Type B pancreatic cell (in vitro differentiated cells): ENCODE results near the gene ADARB2. TPM values are rescaled to one million over a fixed set of nuclear protein-coding genes. Genes with fewer than 3 reads are reported as not detected.

Experiments used
- DNase-seq: peaks from one replicate; pipeline ENCODE4 v3.0.0; 2021; ENCODE audit warnings: mixed read lengths; ENCODE audit not compliant: unreplicated experiment; ENCODE audit errors: extremely low spot score
- H3K27ac Mint-ChIP-seq: 2 replicates; pipeline ENCODE4 v1.8.0; 2021; ENCODE audit warnings: mild to moderate bottlenecking, mixed read lengths
- H3K27me3 Mint-ChIP-seq: 2 replicates; pipeline ENCODE4 v1.8.0; 2021; ENCODE audit warnings: mixed read lengths
- H3K36me3 Mint-ChIP-seq: 2 replicates; pipeline ENCODE4 v1.8.0; 2021; ENCODE audit warnings: mixed read lengths
- H3K4me1 Mint-ChIP-seq: one replicate; pipeline ENCODE4 v1.8.0; 2021; ENCODE audit warnings: mixed read lengths; ENCODE audit not compliant: unreplicated experiment
- H3K4me3 Mint-ChIP-seq: 2 replicates; pipeline ENCODE4 v1.8.0; 2021; ENCODE audit warnings: mild to moderate bottlenecking, mixed read lengths
- H3K9me3 Mint-ChIP-seq: 2 replicates; pipeline ENCODE4 v1.8.0; 2021; ENCODE audit warnings: mixed read lengths
- total RNA-seq: library from RNA; stranded (reverse); gene quantifications from 2 replicates; pipeline ENCODE4 v1.2.1, GENCODE V29; 2021; ENCODE audit warnings: low replicate concordance
- TF ChIP-seq, protein P1 (sequence below): fragments of 200-600 bp; sonication (generic); conservative IDR thresholded peaks from 2 replicates; pipeline ENCODE4 v1.5.0; 2021; ENCODE audit warnings: antibody characterized with exemption, mild to moderate bottlenecking

Gene ADARB2
- total RNA-seq, 1 donor from 2014 or later: 4.9 TPM

DNA sequence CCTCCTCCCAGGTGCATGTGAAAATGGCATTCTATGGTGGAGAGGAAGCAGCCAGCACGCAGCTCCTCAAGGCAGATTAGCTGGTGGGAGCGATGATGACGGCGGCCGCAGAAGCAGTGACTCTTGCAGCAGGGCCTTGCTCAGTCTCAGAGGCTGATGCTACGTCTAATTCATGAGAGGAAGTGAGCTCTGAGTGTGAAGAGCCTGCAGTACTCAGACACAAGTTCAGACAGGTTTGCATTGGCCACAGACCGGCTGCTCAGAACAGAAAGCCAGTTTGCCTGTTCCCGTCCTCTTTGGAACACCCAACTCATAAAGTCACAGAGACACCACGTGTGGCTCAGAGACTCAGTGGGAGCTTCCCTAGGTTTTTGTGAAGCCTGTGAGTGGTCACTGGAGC, 136.5 kb downstream of the ADARB2 start:
- Mint-ChIP-seq H3K4me1 (no peaks in the 10 kb centered on the region), H3K9me3 (no peaks in the 10 kb centered on the region), H3K27me3 (peaks cover 21% of the 10 kb centered on the region), H3K27ac (no peak overlapping the region), H3K36me3 (no peaks in the 10 kb centered on the region), H3K4me3 (no peak overlapping the region)
- peak; percentile 40 for DNase-seq
- TF ChIP-seq, protein P1, sequence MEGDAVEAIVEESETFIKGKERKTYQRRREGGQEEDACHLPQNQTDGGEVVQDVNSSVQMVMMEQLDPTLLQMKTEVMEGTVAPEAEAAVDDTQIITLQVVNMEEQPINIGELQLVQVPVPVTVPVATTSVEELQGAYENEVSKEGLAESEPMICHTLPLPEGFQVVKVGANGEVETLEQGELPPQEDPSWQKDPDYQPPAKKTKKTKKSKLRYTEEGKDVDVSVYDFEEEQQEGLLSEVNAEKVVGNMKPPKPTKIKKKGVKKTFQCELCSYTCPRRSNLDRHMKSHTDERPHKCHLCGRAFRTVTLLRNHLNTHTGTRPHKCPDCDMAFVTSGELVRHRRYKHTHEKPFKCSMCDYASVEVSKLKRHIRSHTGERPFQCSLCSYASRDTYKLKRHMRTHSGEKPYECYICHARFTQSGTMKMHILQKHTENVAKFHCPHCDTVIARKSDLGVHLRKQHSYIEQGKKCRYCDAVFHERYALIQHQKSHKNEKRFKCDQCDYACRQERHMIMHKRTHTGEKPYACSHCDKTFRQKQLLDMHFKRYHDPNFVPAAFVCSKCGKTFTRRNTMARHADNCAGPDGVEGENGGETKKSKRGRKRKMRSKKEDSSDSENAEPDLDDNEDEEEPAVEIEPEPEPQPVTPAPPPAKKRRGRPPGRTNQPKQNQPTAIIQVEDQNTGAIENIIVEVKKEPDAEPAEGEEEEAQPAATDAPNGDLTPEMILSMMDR: no peak

DNA sequence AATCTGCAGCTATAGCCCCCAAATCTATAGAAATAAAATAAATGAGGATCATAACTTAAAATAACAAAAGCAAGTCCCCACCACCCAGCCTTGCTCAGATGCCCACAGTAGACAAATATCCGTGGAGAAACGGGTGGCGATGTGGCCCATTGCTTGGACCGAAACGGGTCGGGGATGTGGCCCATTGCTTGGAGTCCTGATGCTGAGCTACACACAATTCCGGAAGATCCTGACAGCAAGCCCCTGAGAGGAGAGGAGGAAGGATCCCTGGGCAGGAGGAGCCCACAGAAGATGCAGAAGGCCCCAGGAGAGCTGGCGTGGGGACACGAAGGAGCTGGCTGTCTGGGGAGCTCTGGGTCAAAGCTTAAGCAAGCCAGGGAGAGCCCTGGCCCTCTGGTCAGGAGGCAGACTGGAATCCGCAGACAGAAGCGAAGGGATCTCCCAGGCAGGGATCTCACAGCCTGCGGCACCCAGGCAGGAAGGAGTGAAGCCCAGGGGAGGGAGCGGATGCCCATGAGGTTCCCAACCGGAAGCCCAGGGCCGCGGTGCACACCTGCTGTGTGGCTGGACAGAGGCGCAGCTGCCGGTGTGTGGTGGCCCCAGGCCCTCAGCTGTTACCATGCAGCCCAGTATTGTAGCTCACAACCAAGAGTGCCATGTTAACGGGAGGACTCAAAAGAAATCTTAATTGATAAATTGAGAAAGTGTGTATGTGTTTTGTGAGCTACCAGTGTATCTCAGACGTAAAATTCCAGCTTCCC, 138.8 kb downstream of the ADARB2 start:
- peaks cover 14% of the 10 kb centered on the region for H3K27me3 Mint-ChIP-seq

DNA sequence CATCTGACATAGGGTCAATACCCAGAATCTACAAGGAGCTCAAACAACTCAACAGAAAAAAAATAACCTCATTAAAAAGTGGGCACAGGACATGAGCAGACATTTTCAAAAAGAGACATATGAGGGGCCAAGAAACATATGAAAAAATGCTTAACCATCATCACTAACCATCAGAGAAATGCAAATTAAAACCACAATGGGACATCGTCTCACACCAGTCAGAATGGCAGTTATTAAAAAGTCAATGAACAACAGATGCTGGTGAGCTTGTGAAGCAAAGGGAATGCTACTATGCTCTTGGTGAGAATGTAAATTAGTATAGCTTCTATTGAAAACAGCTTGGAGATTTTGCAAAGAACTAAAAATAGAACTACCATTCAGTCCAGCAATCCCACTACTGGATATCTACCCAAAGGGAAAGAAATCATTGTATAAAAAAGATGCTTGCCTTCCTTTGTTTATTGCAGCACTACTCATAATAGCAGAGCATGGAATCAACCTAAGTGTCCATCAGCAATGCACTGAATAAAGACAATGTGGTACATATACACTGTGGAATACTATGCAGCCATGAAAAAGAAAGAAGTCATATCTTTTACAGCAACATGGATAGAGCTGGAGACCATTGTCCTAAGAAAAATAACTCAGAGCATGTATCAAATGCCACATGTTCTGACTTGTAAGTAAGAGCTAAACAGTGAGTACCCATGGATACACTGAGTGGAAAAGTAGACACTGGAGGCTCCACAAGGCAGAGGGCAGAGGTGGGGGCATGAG, 139.8 kb downstream of the ADARB2 start:
- Mint-ChIP-seq H3K36me3 (no peaks in the 10 kb centered on the region), H3K27me3 (peaks cover 9% of the 10 kb centered on the region), H3K9me3 (no peaks in the 10 kb centered on the region), H3K4me1 (no peaks in the 10 kb centered on the region), H3K4me3 (no peak overlapping the region), H3K27ac (no peak overlapping the region)
- DNase-seq: no peak
- TF ChIP-seq, protein P1: no peak

More for the DNA sequence above, 138.8 kb downstream of the ADARB2 start:
- no peaks in the 10 kb centered on the region for H3K36me3 Mint-ChIP-seq
- no peak overlapping the region for H3K4me3 Mint-ChIP-seq
- H3K4me1 Mint-ChIP-seq: no peaks in the 10 kb centered on the region
- TF ChIP-seq, protein P1: no peak
- no peak overlapping the region for H3K27ac Mint-ChIP-seq
- no peaks in the 10 kb centered on the region for H3K9me3 Mint-ChIP-seq
- DNase-seq: no peak

DNA sequence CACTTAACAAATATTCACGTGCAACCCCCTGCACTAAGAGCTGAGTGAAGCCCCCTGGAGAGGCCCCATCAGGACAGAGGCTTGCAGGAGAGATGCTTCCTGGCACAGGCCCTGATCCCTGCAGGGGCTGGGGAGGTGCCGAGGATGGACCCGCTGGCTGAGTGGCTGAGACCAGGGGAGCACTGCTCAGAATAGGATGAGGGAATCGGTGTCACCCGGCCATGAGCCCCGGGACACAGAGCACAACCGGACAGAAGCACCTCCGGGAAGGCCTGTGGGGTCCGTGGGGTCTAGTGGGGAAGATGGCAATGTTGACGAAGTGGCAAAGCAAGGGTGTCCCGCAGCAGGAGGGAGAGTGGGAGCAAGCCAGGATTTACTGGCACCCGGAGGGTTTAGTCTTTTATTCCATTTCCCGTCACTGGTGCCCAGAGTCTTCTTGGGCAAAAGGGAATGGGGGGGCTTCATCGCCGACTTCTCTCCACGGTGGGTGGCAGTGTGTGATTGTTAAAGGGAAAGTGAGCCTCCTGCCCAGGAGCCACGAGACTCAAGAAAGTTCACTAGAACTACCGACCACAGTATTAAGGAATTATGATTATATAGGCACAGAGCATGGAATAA, 140.7 kb downstream of the ADARB2 start:
- TF ChIP-seq, protein P1: no peak
- Mint-ChIP-seq H3K27me3 (peaks cover 14% of the 10 kb centered on the region), H3K36me3 (no peaks in the 10 kb centered on the region), H3K9me3 (no peaks in the 10 kb centered on the region), H3K4me1 (no peaks in the 10 kb centered on the region), H3K27ac (no peak overlapping the region), H3K4me3 (no peak overlapping the region)
- no peak for DNase-seq

DNA sequence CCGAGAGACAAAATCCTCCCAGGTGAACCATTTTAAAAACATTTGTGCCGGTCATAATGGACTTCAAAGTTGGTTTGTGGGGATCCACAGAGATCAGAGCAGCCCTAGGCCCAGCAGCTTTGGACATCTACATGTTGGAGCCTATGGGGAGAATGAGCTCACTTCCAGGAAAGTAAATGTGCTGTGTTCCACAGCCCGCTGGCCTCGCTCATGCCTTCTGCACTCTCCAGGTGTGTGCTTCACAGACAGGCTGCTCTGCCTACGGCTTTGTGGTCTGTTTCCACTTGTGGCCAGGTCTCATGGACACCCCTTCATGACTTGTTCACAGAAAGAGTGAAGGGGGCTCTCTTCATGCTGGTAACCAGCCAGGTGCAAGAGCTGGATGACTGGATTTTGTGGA, 141.6 kb downstream of the ADARB2 start:
- TF ChIP-seq, protein P1: no peak
- Mint-ChIP-seq H3K27me3 (peaks cover 15% of the 10 kb centered on the region), H3K4me1 (no peaks in the 10 kb centered on the region), H3K4me3 (no peak overlapping the region), H3K27ac (no peak overlapping the region), H3K36me3 (no peaks in the 10 kb centered on the region), H3K9me3 (no peaks in the 10 kb centered on the region)
- DNase-seq: no peak
